GM12878 (cell line): ENCODE data around the gene PLEKHG2. TPM values are rescaled to one million over a fixed set of nuclear protein-coding genes. Genes with fewer than 3 reads are reported as not detected.

Experiments used
- ATF2 ChIP-seq: IDR thresholded peaks from 2 replicates; pipeline ENCODE4 v1.6.1; 2012; ENCODE audit warnings: low read length, inconsistent platforms
- BACH1 ChIP-seq: fragments of 450-650 bp; IDR thresholded peaks from 2 replicates; pipeline ENCODE4 v1.6.1; 2017; ENCODE audit warnings: mild to moderate bottlenecking, borderline replicate concordance
- BCL3 ChIP-seq: IDR thresholded peaks from 2 replicates; pipeline ENCODE4 v1.6.1; 2011; ENCODE audit warnings: borderline replicate concordance, low read depth, mild to moderate bottlenecking, moderate library complexity, low read length; ENCODE audit not compliant: insufficient read depth, poor library complexity, severe bottlenecking
- BHLHE40 ChIP-seq, 2 experiments: fragments of 450-650 bp in 1 of 2; IDR thresholded peaks; 2 replicates each; pipeline ENCODE4 v1.6.1; 2011 to 2017; ENCODE audit warnings: low read depth in 2 of 2, borderline replicate concordance in 1 of 2, improper control_type of control experiment in 1 of 2, low read length in 1 of 2, mild to moderate bottlenecking in 1 of 2
- BMI1 ChIP-seq: fragments of 450-650 bp; IDR thresholded peaks from 2 replicates; pipeline ENCODE4 v1.6.1; 2016; ENCODE audit warnings: mild to moderate bottlenecking, moderate library complexity, borderline replicate concordance
- CBX3 ChIP-seq: fragments of 200-600 bp; sonication (generic); IDR thresholded peaks from 2 replicates; pipeline ENCODE4 v1.6.1; 2016; ENCODE audit warnings: low read depth, borderline replicate concordance
- CHD4 ChIP-seq: fragments of 200-600 bp; sonication (generic); IDR thresholded peaks from 2 replicates; pipeline ENCODE4 v1.6.1; 2016; ENCODE audit warnings: mild to moderate bottlenecking
- ESRRA ChIP-seq: IDR thresholded peaks from 2 replicates; pipeline ENCODE4 v1.6.1; 2012; ENCODE audit warnings: mild to moderate bottlenecking, low read length, improper control_type of control experiment
- GABPA ChIP-seq: IDR thresholded peaks from 2 replicates; pipeline ENCODE4 v1.6.1; 2014; ENCODE audit warnings: antibody characterized with exemption, low read depth, mild to moderate bottlenecking, inconsistent platforms
- HSF1 ChIP-seq: fragments of 150-350 bp; IDR thresholded peaks from 2 replicates; pipeline ENCODE4 v1.6.1; 2014; ENCODE audit warnings: mild to moderate bottlenecking, low read depth, low read length
- IKZF1 ChIP-seq: fragments of 450-650 bp; conservative IDR thresholded peaks from 2 replicates; pipeline ENCODE4 v1.6.1; 2017; ENCODE audit warnings: antibody characterized with exemption, mild to moderate bottlenecking
- JUND ChIP-seq: IDR thresholded peaks from 2 replicates; pipeline ENCODE4 v1.6.1; 2012; ENCODE audit warnings: low read depth, mild to moderate bottlenecking, low read length, improper control_type of control experiment, moderate library complexity
- MYB ChIP-seq: fragments of 150-350 bp; IDR thresholded peaks from 2 replicates; pipeline ENCODE4 v1.6.1; 2014; ENCODE audit warnings: mild to moderate bottlenecking, low read depth, low read length, borderline replicate concordance
- NBN ChIP-seq: fragments of 450-650 bp; IDR thresholded peaks from 2 replicates; pipeline ENCODE4 v1.6.1; 2016
- PAX8 ChIP-seq: fragments of 450-650 bp; IDR thresholded peaks from 2 replicates; pipeline ENCODE4 v1.6.1; 2017; ENCODE audit warnings: mild to moderate bottlenecking, moderate library complexity
- RUNX3 ChIP-seq: IDR thresholded peaks from 2 replicates; pipeline ENCODE4 v1.6.1; 2012; ENCODE audit warnings: low read length, inconsistent platforms
- SMAD1 ChIP-seq: fragments of 450-650 bp; IDR thresholded peaks from 2 replicates; pipeline ENCODE4 v1.6.1; 2018; ENCODE audit warnings: mild to moderate bottlenecking, low read depth; ENCODE audit not compliant: partially characterized antibody
- SMAD5 ChIP-seq: IDR thresholded peaks from 2 replicates; pipeline ENCODE4 v1.6.1; 2016; ENCODE audit warnings: antibody characterized with exemption, low read depth
- SMARCA5 ChIP-seq: fragments of 450-650 bp; IDR thresholded peaks from 2 replicates; pipeline ENCODE4 v1.6.1; 2017; ENCODE audit warnings: mild to moderate bottlenecking
- TAF1 ChIP-seq: IDR thresholded peaks from 2 replicates; pipeline ENCODE4 v1.6.1; 2011; ENCODE audit warnings: mild to moderate bottlenecking, low read depth, low read length, borderline replicate concordance
- ZNF207 ChIP-seq: fragments of 450-650 bp; IDR thresholded peaks from 2 replicates; pipeline ENCODE4 v1.6.1; 2014; ENCODE audit warnings: antibody characterized with exemption, mild to moderate bottlenecking, borderline replicate concordance
- ZNF592 ChIP-seq: fragments of 450-650 bp; IDR thresholded peaks from 2 replicates; pipeline ENCODE4 v1.6.1; 2017; ENCODE audit warnings: mild to moderate bottlenecking, moderate library complexity
- ZZZ3 ChIP-seq: IDR thresholded peaks from 2 replicates; pipeline ENCODE4 v1.6.1; 2011; ENCODE audit warnings: low read depth; ENCODE audit not compliant: control insufficient read depth, insufficient read length
- polyA plus RNA-seq, 11 experiments: library from polyadenylated mRNA; depleted of rRNA in 4 of 11; unstranded in 6 of 11; stranded (reverse) in 5 of 11; fragments of >200 nt; fragmentation: Nextera tagmentation in 4 of 11; fragmentation: Illumina TruSeq in 1 of 11; extraction: Ambion mirVana in 4 of 11; extraction: Trizol in 1 of 11; gene quantifications; 1 replicate in 1 of 11; 2 replicates in 10 of 11; pipeline versions ENCODE4 v1.2.1 to v1.2.3, GENCODE V29; 2011 to 2016; ENCODE audit warnings: inconsistent platforms in 2 of 11, missing spikeins in 2 of 11, low read depth in 1 of 11
- total RNA-seq, 4 experiments: library from RNA; depleted of rRNA in 3 of 4; stranded (reverse); fragments of >200 nt in 3 of 4; fragmentation: Illumina TruSeq in 1 of 4; extraction: Trizol in 1 of 4; gene quantifications; 2 replicates each; pipeline versions ENCODE4 v1.2.1 to v1.2.3, GENCODE V29; 2013 to 2021

PLEKHG2 gene
- total and polyA plus RNA-seq, 10 of the 15 experiments (the other 5 are each of a cell fraction or from before 2014, with no cell fraction given) = 3.0 to 62.5 (median 17.2) TPM

GRCh38 chr19:39412867-39413271, 400 bp downstream of the PLEKHG2 start (continued):
- TF ChIP-seq BACH1 = no peak
- TF ChIP-seq GABPA = no peak
- no peak for TF ChIP-seq SMAD1
- TF ChIP-seq ESRRA = no peak
- no peak for TF ChIP-seq ZNF592
- peak; percentile 10; the same call in 1 of the 2 replicates for TF ChIP-seq NBN
- no peak for TF ChIP-seq ZNF207
- TF ChIP-seq CBX3 = no peak
- TF ChIP-seq HSF1 = no peak
- TF ChIP-seq IKZF1 = peak; percentile 64
- no peak for TF ChIP-seq BMI1
- no peak for TF ChIP-seq PAX8
- no peak for TF ChIP-seq BCL3
- no peak for TF ChIP-seq MYB
- no peak for TF ChIP-seq BHLHE40 (IDR thresholded peaks at IDR 0.05; ENCODE audit: borderline replicate concordance in 1 of 2, low read depth in 2 of 2, low read length in 1 of 2)
- no peak for TF ChIP-seq CHD4
- TF ChIP-seq TAF1 = no peak
- no peak for TF ChIP-seq JUND
- 0 out of 2 replicates have a peak, but pooled peaks have one; percentile 2 for TF ChIP-seq SMARCA5
- no peak for TF ChIP-seq SMAD5
- TF ChIP-seq RUNX3 = no peak
- TF ChIP-seq ATF2 = no peak
- no peak for TF ChIP-seq ZZZ3
